GM18519 (cell line): ENCODE results near the gene PDE5A.
A peak's percentile ranks its signal among the peaks of the same experiment; 100 is the strongest.
"Not testable (repeated sequence)": the region's sequence is repeated elsewhere in the genome, so short reads cannot be mapped to it uniquely, and the experiment has no call there.

Source experiments
- ATAC-seq: cut with Tn5 transposase; IDR thresholded peaks from one replicate; pipeline ENCODE4 v1.9.1; 2021; ENCODE audit warnings: mild to moderate bottlenecking, moderate library complexity; ENCODE audit not compliant: unreplicated experiment, low FRiP score

Gene PDE5A

GRCh38 chr4:119647558-119647957 is 19.0 kb upstream of the PDE5A start:
- no peak for ATAC-seq

- no peak for ATAC-seq
These were observed 17.9 kb upstream of the PDE5A start for GRCh38 chr4:119646347-119647071.

DNA sequence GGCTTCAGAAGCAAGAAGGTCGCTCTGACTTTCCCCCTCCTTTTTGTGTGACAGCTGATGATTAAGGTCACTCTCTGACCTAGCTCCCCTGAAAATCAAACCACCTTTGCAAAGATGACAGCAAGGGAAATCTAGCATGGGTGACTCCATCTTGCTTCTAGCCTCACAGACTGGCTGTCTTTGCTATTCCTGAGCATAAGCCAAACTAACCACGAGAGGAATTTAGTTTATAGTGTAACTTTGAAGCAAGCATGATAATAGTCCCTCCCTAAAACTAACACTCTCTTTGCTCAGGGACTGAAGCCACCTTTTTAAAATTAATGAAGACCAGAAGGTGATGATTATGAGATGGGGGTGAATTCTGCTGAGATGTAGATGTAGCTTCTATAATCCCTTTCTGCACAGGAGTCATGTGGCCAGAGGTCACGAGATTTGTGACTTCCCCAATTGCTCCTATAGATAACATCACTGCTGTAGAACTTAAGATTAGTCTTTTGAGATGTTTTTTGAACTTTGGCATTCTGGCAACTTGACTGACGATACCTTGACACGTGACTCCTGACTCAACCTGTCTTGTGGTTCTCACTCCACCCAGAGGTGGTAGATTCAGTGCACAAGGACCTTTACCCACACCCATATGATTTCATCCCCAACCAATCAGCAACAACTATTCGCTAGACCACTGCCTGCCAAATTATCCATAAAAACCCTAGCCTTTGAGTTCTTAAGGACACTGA is 14.9 kb upstream of the PDE5A start:
- no peak for ATAC-seq

DNA sequence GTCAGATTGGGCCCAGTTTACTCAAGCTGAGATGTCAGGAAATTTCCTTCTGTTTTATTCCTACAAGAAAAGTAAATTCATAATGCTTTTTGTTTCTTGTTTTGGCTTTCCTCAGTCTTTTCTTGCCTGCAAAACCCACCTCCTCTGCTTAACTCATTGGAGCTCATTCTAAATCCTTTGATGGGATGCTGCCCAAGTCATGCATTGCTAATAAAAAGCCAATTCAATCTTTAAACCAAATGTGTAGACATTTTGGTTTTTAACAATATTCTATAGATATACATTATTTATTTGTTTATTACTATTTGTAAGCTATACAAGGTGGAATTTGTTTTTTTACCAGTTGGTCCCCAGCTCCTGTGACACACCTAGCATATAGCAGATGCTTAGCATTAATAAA is 13.2 kb upstream of the PDE5A start:
- ATAC-seq: no peak

DNA sequence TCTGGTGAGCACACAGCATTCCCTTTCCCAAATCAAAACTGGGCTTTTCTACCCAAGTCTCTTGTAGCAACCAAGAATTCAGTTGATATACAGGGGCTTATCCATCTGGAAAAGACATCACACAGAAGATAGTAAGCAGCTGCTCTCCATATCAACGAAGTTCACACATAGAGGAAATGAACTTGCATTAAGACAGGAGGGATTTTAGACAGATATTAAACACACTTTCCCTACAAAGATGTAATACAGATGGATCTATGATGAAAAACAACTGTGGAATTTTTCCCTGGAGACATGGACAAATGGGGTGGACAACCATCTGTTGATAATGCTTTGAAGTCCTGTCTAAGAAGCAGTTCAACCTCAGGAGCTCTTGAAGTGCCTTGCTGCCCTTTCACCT is 9.8 kb upstream of the PDE5A start:
- no peak for ATAC-seq

DNA sequence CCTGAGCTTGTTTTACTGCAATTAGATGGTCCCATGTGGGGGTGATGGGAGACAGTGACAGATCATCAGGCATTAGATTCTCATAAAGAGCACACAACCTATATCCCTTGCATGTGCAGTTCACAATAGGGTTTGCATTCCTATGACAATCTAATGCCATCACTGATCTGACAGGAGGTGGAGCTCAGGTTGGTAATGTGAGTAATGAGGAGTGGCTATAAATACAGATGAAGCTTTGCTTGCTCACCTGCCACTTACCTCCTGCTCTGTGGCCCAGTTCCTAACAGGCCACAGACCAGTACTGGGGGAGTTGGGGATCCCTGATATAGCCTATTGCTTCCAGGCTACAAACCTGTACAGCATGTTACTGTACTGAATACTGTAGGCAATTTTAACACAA is 8.2 kb upstream of the PDE5A start:
- ATAC-seq: not testable (repeated sequence)

GRCh38 chr4:119632216-119632615 is 3.6 kb upstream of the PDE5A start:
- no peak for ATAC-seq

DNA sequence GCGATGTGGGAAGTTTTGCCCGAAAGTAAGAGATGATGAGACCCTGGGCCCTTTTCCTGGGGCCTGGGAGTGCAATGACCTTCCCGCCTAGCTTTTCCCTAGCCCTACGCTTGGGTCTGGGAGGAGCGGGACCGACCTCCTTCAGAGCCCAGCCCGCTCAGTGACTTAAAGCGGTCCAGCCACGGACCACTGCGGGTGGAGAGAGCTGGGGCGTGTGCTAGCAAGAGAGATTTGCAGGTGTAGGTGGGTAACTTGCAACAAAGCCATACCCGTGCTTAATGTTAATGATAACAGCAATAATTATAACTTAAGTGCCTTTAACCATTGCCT is 503 bp upstream of the PDE5A start:
- ATAC-seq: peak; percentile 21

DNA sequence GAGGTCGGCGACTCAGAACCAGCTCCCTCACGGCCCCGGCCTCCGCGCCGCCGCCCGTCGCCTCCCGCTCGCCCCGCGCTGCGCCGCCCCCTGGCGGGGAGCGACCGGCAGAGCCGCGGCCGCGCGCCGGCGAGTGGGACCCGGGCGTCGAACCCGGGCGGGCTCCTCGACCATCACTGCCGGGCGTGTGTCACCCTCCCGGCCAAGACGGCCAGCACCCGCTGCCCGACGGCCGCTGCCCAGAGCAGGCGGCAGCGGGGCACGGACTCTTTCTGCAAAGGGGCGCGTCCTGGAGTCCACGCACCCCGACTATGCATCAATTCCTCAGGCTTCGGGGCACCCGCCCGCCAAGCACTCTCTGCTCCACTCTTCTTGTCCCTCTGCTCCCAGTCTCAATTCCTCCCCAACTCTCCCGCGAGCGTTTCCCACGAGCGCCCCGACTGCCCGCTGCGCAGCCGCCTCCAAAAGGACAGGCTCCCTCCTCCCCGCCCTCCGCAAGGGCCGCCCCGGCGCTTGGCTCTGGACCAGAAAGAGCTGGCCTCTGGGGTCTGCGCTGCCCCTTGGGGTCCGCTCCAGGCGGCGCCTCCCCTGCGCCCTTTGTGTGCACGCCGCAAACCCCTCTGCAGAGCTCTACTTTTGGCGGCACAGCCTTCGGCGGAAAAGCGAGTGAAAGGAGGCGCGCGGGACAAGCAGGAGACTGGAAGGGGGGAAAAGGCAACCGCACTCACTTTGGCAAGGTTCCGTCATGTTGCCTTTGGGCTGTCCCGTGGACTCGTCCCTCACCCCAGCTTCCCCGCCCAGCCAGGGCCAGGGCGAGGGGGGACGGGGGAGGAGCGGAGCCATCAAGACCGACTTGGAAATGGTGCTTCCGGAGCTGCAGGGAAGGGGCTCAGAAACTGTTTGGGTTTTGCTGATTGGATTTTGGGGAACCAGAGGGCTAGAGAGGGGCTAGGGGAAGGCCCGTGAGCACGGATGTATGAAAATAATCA is 1.0 kb downstream of the PDE5A start:
- ATAC-seq: peak; percentile 44

DNA sequence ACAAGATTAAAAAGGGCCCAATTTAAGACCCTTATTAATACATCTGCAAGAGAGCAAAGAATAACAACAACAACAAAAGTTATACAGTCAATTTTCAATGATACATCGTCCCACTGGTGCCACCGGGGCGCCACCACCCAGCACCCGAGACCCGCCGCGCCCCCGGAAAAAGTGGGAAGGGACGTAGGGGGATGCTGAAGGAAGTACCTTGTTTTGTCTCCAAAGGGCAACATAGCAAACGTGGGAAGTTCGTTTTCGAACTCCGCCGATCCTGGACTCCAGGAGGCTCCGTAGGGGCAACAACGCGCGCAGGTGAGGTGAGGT is 1.7 kb downstream of the PDE5A start:
- ATAC-seq: no peak

- ATAC-seq: no peak
These were observed 2.2 kb downstream of the PDE5A start for GRCh38 chr4:119626420-119626819.

- ATAC-seq: no peak
These were observed 2.8 kb downstream of the PDE5A start for GRCh38 chr4:119625761-119626160.

GRCh38 chr4:119624356-119624755 is 4.2 kb downstream of the PDE5A start:
- no peak for ATAC-seq

DNA sequence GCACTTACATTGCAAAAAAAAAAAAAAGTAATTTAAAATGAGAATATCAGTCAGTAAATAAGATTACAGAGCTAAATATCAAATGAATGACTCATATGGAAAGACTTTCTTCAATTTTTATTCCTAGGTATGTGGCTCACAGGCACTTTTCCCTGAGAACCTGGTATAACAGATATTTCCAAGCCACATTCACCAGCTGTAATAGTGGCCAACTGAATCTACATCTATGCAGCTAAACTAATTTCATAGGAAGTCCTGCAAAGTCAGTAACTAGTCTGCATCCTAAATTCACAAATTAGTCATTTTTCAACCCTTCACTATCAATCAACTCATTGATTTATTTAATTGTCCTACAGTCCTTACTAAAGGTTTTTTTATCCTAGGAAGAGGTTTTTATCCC is 5.6 kb downstream of the PDE5A start:
- ATAC-seq: no peak

GRCh38 chr4:119615068-119615719 is 13.4 kb downstream of the PDE5A start:
- no peak for ATAC-seq

DNA sequence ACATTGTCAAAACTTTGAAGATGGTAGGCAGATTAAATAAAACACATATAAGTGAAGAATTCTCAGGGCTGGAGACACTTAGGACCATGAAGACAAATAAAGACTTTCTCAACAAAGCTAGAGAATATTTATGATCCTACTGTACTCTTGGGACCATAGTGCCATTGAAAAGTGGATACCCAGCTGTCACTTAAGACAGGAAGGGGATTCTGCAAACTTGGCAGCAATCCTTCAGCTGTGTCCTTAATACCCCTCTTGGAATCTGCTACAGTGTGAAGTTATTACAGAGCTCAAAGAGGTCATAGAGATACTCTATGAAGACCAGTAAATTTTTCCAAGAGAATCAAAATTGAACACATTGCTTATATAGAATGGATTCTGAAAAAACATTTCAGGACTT is 24.3 kb downstream of the PDE5A start:
- ATAC-seq: no peak

- ATAC-seq: no peak
These were observed 26.2 kb downstream of the PDE5A start for GRCh38 chr4:119602366-119602765.

GRCh38 chr4:119598521-119598920 is 30.1 kb downstream of the PDE5A start:
- ATAC-seq: no peak

DNA sequence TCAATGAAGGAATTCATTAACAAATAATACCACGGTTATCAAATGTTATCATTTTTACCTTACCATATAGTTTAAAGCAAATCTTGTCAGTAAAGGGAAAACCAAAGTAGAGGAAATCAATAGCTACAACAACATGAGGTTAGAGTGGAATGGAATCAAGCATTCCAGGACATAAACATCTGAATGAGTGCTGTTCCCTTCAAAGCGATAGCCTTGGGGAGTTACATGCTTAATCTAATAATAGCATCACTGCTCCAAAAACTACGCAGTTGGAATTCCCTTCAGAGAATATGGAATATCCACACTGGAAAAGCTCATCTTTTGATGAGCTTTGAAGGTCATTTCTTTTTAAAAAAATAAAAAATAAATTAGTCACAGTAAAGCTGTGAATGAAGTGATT is 31.2 kb downstream of the PDE5A start:
- ATAC-seq: no peak

DNA sequence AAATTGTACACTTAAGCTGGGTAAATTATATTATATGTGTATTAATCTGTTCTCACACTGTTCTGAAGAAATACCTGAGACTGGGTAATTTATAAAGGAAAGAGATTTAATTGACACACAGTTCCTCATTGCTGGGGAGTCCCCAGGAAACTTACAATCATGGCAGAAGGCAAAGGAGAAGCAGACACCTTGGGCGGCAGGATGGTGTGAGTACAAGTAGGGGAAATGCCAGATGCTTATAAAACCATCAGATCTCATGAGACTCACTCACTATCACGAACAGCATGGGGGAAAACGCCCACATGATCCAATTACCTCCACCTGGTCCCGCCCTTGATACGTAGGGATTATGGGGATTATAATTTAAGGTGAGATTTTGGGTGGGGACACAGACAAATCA is 34.9 kb downstream of the PDE5A start:
- no peak for ATAC-seq

DNA sequence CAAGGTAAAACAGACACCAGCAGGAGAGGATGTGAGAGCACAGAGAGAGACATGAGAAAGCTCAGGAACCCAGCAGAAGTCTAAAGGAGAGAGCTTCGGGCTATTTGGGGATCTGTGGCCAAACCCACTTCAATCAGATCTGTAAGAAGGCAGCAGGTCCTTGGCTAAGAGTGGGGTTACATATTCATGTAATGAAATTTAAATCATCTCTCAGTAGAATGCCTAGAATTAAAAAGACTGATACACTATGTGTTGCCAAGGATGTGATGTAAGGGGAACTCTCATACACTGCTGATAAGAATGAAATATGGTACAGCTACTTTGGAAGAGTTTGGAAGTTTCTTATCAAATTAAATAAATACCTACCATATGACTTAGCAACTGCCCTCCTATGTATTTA is 35.8 kb downstream of the PDE5A start:
- no peak for ATAC-seq
